H9 (cell line): ENCODE results near the gene SREBF1. TPM values are rescaled to one million over a fixed set of nuclear protein-coding genes. Genes with fewer than 3 reads are reported as not detected.
A peak's percentile ranks its signal among the peaks of the same experiment; 100 is the strongest.

Experiments
- DNase-seq: peaks from one replicate; pipeline ENCODE4 v3.0.0-alpha.2; 2017
- H2AFZ ChIP-seq: one replicate; pipeline ENCODE4 v1.6.1; 2013; ENCODE audit warnings: mild to moderate bottlenecking, low read length, control low read depth, moderate library complexity
- H2AK5ac ChIP-seq: 2 replicates; pipeline ENCODE4 v1.6.1; 2013; ENCODE audit warnings: low read length, control low read depth, mixed read lengths; ENCODE audit not compliant: insufficient read length
- H2BK120ac ChIP-seq: one replicate; pipeline ENCODE4 v1.6.1; 2013; ENCODE audit warnings: low read depth, mild to moderate bottlenecking, low read length, control low read depth, inconsistent platforms; ENCODE audit not compliant: poor library complexity, severe bottlenecking
- H2BK12ac ChIP-seq: 2 replicates; pipeline ENCODE4 v1.6.1; 2013; ENCODE audit warnings: low read length, control low read depth, mixed read lengths, low read depth; ENCODE audit not compliant: insufficient read length
- H2BK15ac ChIP-seq: 2 replicates; pipeline ENCODE4 v1.6.1; 2013; ENCODE audit warnings: low read depth, low read length, control low read depth
- H2BK20ac ChIP-seq: one replicate; pipeline ENCODE4 v1.6.1; 2013; ENCODE audit warnings: low read depth, mild to moderate bottlenecking, low read length, control low read depth, inconsistent platforms; ENCODE audit not compliant: poor library complexity, severe bottlenecking
- H2BK5ac ChIP-seq: 2 replicates; pipeline ENCODE4 v1.6.1; 2013; ENCODE audit warnings: low read length, control low read depth, mixed read lengths; ENCODE audit not compliant: insufficient read length
- H3K14ac ChIP-seq: 2 replicates; pipeline ENCODE4 v1.6.1; 2013; ENCODE audit warnings: low read length, control low read depth; ENCODE audit not compliant: insufficient read depth
- H3K18ac ChIP-seq: 2 replicates; pipeline ENCODE4 v1.6.1; 2013; ENCODE audit warnings: low read depth, mild to moderate bottlenecking, mixed read lengths, low read length, control low read depth; ENCODE audit not compliant: insufficient read length
- H3K23ac ChIP-seq: 2 replicates; pipeline ENCODE4 v1.6.1; 2013; ENCODE audit warnings: low read length, control low read depth, mixed read lengths, low read depth; ENCODE audit not compliant: insufficient read length
- H3K23me2 ChIP-seq: 2 replicates; pipeline ENCODE4 v1.6.1; 2013; ENCODE audit warnings: low read depth, mild to moderate bottlenecking, mixed read lengths, low read length, control low read depth; ENCODE audit not compliant: insufficient read length, poor library complexity, severe bottlenecking
- H3K27ac ChIP-seq: 2 replicates; pipeline ENCODE4 v1.5.1; 2013; ENCODE audit warnings: low read length, control low read depth, mixed read lengths, low read depth; ENCODE audit not compliant: insufficient read length
- H3K27me3 ChIP-seq: 2 replicates; pipeline ENCODE4 v1.6.1; 2013; ENCODE audit warnings: low read length, control low read depth, inconsistent platforms; ENCODE audit not compliant: insufficient read depth
- H3K4ac ChIP-seq: 2 replicates; pipeline ENCODE4 v1.6.1; 2013; ENCODE audit warnings: low read depth, mild to moderate bottlenecking, control low read depth, inconsistent platforms, low read length, moderate library complexity
- H3K4me1 ChIP-seq: 2 replicates; pipeline ENCODE4 v1.6.1; 2013; ENCODE audit warnings: low read length, control low read depth, inconsistent platforms; ENCODE audit not compliant: insufficient read depth
- H3K4me2 ChIP-seq: 2 replicates; pipeline ENCODE4 v1.6.1; 2013; ENCODE audit warnings: low read length, control low read depth, mixed read lengths; ENCODE audit not compliant: insufficient read length, insufficient read depth
- H3K56ac ChIP-seq: 2 replicates; pipeline ENCODE4 v1.6.1; 2013; ENCODE audit warnings: low read depth, mild to moderate bottlenecking, mixed read lengths, low read length, control low read depth; ENCODE audit not compliant: insufficient read length
- H3K79me1 ChIP-seq: 2 replicates; pipeline ENCODE4 v1.6.1; 2013; ENCODE audit warnings: low read depth, mild to moderate bottlenecking, moderate library complexity, low read length, control low read depth, inconsistent platforms; ENCODE audit not compliant: insufficient read depth, poor library complexity, severe bottlenecking
- H3K79me2 ChIP-seq: 2 replicates; pipeline ENCODE4 v1.6.1; 2013; ENCODE audit warnings: low read length, control low read depth, inconsistent platforms; ENCODE audit not compliant: insufficient read depth
- H3K9ac ChIP-seq: 2 replicates; pipeline ENCODE4 v1.6.1; 2013; ENCODE audit warnings: low read length, control low read depth, mixed read lengths; ENCODE audit not compliant: insufficient read length; ENCODE audit errors: extremely low read depth
- H3K9me3 ChIP-seq: one replicate; pipeline ENCODE4 v1.6.1; 2013; ENCODE audit warnings: low read depth, low read length, inconsistent platforms; ENCODE audit not compliant: control insufficient read depth
- H3T11ph ChIP-seq: one replicate; pipeline ENCODE4 v1.6.1; 2013; ENCODE audit warnings: mild to moderate bottlenecking, low read length, control low read depth, inconsistent platforms
- H4K20me1 ChIP-seq: one replicate; pipeline ENCODE4 v1.6.1; 2013; ENCODE audit not compliant: control insufficient read depth, insufficient read length, insufficient read depth
- H4K5ac ChIP-seq: 2 replicates; pipeline ENCODE4 v1.6.1; 2013; ENCODE audit warnings: low read depth, mild to moderate bottlenecking, mixed read lengths, low read length, control low read depth; ENCODE audit not compliant: insufficient read length
- H4K8ac ChIP-seq: replicated peaks from 2 replicates; pipeline ENCODE4 v1.6.1; 2013; ENCODE audit warnings: low read length, control low read depth, mixed read lengths, low read depth; ENCODE audit not compliant: insufficient read length
- H4K91ac ChIP-seq: 2 replicates; pipeline ENCODE4 v1.6.1; 2013; ENCODE audit warnings: low read depth, mild to moderate bottlenecking, moderate library complexity, mixed read lengths, low read length, control low read depth; ENCODE audit not compliant: insufficient read length
- H3K27ac Mint-ChIP-seq, 3 experiments: 2 replicates in 2 of 3; 3 replicates in 1 of 3; pipeline ENCODE4 v1.8.0; 2020 to 2021; ENCODE audit warnings: mixed read lengths in 3 of 3, mild to moderate bottlenecking in 1 of 3, moderate library complexity in 1 of 3
- H3K27me3 Mint-ChIP-seq: 2 replicates; pipeline ENCODE4 v1.8.0; 2021; ENCODE audit warnings: low read depth, mild to moderate bottlenecking, moderate library complexity, mixed read lengths
- H3K36me3 Mint-ChIP-seq, 3 experiments: 2 replicates in 2 of 3; 3 replicates in 1 of 3; pipeline ENCODE4 v1.8.0; 2020 to 2021; ENCODE audit warnings: low read depth in 3 of 3, mixed read lengths in 3 of 3; ENCODE audit not compliant: insufficient read depth in 1 of 3
- H3K4me1 Mint-ChIP-seq, 2 experiments: 2 replicates each; pipeline ENCODE4 v1.8.0; 2020; ENCODE audit warnings: mixed read lengths in 2 of 2
- H3K4me3 Mint-ChIP-seq, 2 experiments: 2 replicates in 1 of 2; 3 replicates in 1 of 2; pipeline ENCODE4 v1.8.0; 2020 to 2021; ENCODE audit warnings: mild to moderate bottlenecking in 2 of 2, mixed read lengths in 2 of 2, moderate library complexity in 1 of 2
- H3K9me3 Mint-ChIP-seq, 2 experiments: 2 replicates in 1 of 2; 3 replicates in 1 of 2; pipeline ENCODE4 v1.8.0; 2020; ENCODE audit warnings: mild to moderate bottlenecking in 2 of 2, mixed read lengths in 2 of 2, moderate library complexity in 1 of 2
- WGBS: extraction: QIAGEN DNeasy Blood & Tissue Kit; methylation state at CpG from one replicate; pipeline ENCODE4 v1.1.7; 2013; ENCODE audit warnings: missing lambda C conversion rate, low lambda C conversion rate, mixed read lengths; ENCODE audit not compliant: insufficient read length; ENCODE audit errors: extremely low coverage; 5-methylcytosine and 5-hydroxymethylcytosine counted together
- total RNA-seq: library from RNA; stranded (reverse); gene quantifications from 2 replicates; pipeline ENCODE4 v1.2.1, GENCODE V29; 2021
- TF ChIP-seq, protein P1 (sequence below): fragments of 200-600 bp; sonication (generic); conservative IDR thresholded peaks from 3 replicates; pipeline ENCODE4 v1.8.0; 2021; ENCODE audit warnings: antibody characterized with exemption, mild to moderate bottlenecking

SREBF1 gene
- total RNA-seq, 1 experiment from 2014 or later: 81.9 TPM

DNA sequence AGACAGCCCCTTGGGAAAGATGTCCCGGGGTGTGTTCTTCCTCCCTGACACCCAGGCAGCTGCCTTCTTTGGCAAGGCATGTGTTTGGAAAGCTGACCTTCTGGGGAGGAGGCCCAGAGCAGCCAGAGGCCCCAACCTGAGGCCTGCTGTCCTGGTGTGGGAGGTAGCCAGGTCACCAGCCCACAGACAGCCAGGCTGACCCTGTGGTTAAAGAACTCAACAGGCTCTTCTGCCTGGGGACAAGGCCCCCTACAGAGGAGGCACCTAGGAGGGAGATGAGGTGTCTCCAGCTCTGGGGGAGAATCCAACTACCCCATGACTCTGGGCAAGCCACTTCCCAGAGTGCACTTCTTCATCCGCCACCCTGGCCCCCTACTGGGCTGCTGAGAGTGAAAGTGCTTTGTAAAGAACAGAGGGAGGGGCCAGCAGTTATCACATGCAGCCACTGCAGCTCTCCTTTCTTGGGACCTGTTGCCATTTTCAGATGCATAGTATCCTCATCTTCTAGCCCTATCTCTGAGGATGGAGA lies 13.1 kb upstream of the SREBF1 start:
- H3K4me1 ChIP-seq: no peaks in the 10 kb centered on the region; the same call in 1 of the 2 replicates
- DNase-seq: peak; percentile 53
- H2BK5ac ChIP-seq: no peak overlapping the region
- Mint-ChIP-seq H3K36me3 (no peaks in the 10 kb centered on the region), H3K27me3 (no peaks in the 10 kb centered on the region; the same call in 1 of the 2 replicates), H3K27ac (no peak overlapping the region), H3K4me3 (0 out of 5 replicates have a peak overlapping the region, but pooled peaks of 1 of the 2 experiments have one; percentile 28), H3K4me1 (peaks cover 41 to 66% of the 10 kb centered on the region in 2 experiments), H3K9me3 (no peaks in the 10 kb centered on the region)
- TF ChIP-seq, protein P1, sequence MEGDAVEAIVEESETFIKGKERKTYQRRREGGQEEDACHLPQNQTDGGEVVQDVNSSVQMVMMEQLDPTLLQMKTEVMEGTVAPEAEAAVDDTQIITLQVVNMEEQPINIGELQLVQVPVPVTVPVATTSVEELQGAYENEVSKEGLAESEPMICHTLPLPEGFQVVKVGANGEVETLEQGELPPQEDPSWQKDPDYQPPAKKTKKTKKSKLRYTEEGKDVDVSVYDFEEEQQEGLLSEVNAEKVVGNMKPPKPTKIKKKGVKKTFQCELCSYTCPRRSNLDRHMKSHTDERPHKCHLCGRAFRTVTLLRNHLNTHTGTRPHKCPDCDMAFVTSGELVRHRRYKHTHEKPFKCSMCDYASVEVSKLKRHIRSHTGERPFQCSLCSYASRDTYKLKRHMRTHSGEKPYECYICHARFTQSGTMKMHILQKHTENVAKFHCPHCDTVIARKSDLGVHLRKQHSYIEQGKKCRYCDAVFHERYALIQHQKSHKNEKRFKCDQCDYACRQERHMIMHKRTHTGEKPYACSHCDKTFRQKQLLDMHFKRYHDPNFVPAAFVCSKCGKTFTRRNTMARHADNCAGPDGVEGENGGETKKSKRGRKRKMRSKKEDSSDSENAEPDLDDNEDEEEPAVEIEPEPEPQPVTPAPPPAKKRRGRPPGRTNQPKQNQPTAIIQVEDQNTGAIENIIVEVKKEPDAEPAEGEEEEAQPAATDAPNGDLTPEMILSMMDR: no peak
- H3K27me3 ChIP-seq: no peaks in the 10 kb centered on the region
- H3K9me3 ChIP-seq: no peaks in the 10 kb centered on the region
- no peak overlapping the region for H3K23ac ChIP-seq
- H4K8ac ChIP-seq: no peak overlapping the region
- no peak overlapping the region for H3K4ac ChIP-seq
- H4K20me1 ChIP-seq: no peaks in the 10 kb centered on the region
- no peaks in the 10 kb centered on the region for H3K79me2 ChIP-seq
- H4K5ac ChIP-seq: no peak overlapping the region
- H2BK12ac ChIP-seq: no peak overlapping the region
- H3K79me1 ChIP-seq: no peaks in the 10 kb centered on the region
- no peak overlapping the region for H2AFZ ChIP-seq
- no peak overlapping the region for H3K27ac ChIP-seq
- no peak overlapping the region for H3K9ac ChIP-seq
- no peak overlapping the region for H3K18ac ChIP-seq
- peak overlapping the region; percentile 4; the same call in 1 of the 2 replicates for H3K14ac ChIP-seq
- WGBS: no CpG with 5 or more reads among the region's 2 CpGs
- H3K56ac ChIP-seq: no peak overlapping the region
- H2AK5ac ChIP-seq: no peak overlapping the region
- H3K4me2 ChIP-seq: no peak overlapping the region
- no peak overlapping the region for H4K91ac ChIP-seq
- H3K23me2 ChIP-seq: no peaks in the 10 kb centered on the region
- no peak overlapping the region for H2BK20ac ChIP-seq
- no peak overlapping the region for H2BK120ac ChIP-seq
- no peak overlapping the region for H2BK15ac ChIP-seq
- no peak overlapping the region for H3T11ph ChIP-seq
